Left ventricle myocardium inferior (tissue), 1 donor: ENCODE results near the gene DSTYK. TPM values are rescaled to one million over a fixed set of nuclear protein-coding genes. Genes with fewer than 3 reads are reported as not detected.

ENCODE experiments used
- DNase-seq: peaks from one replicate; pipeline ENCODE4 v3.0.0-alpha.2; 2020
- H3K27ac ChIP-seq: fragments of 200-600 bp; replicated peaks from 2 replicates; pipeline ENCODE4 v1.8.0; 2021
- H3K27me3 ChIP-seq: fragments of 200-600 bp; 2 replicates; pipeline ENCODE4 v1.8.0; 2021; ENCODE audit warnings: low read depth
- H3K36me3 ChIP-seq: fragments of 200-600 bp; 2 replicates; pipeline ENCODE4 v1.8.0; 2021
- H3K4me1 ChIP-seq: fragments of 200-600 bp; 2 replicates; pipeline ENCODE4 v1.8.0; 2021
- H3K4me3 ChIP-seq: fragments of 200-600 bp; 2 replicates; pipeline ENCODE4 v1.8.0; 2021; ENCODE audit warnings: mild to moderate bottlenecking, moderate library complexity
- H3K9me3 ChIP-seq: fragments of 200-600 bp; replicated peaks from 2 replicates; pipeline ENCODE4 v1.8.0; 2021
- intact Hi-C: fragments of 100-400 bp; cut with micrococcal nuclease; formaldehyde crosslinking; loops from one replicate; pipeline ENCODE4 v1.11.0; 2022
- total RNA-seq: library from RNA; stranded (reverse); fragmentation: NEBNext Ultra II Directional; extraction: Animal tissue kit (Norgen Biotek cat#: 25700); gene quantifications from one replicate; pipeline ENCODE4 v1.2.1, GENCODE V29; 2021
- TF ChIP-seq, protein P1 (sequence below): fragments of 200-600 bp; IDR thresholded peaks from 2 replicates; pipeline ENCODE4 v1.8.0; 2021; ENCODE audit warnings: antibody characterized with exemption, mild to moderate bottlenecking, borderline replicate concordance
- donor health status: DM: no; HTN: yes; CAD: no; lungs with severe emphysema.

Gene DSTYK
- total RNA-seq, 1 donor from 2014 or later: 6.3 TPM

GRCh38 chr1:205129447-205130029 is 82.0 kb downstream of the DSTYK start:
- Histone ChIP-seq H3K36me3 (no peaks in the 10 kb centered on the region), H3K27me3 (no peaks in the 10 kb centered on the region), H3K4me3 (no peak overlapping the region), H3K27ac (no peak overlapping the region), H3K4me1 (no peaks in the 10 kb centered on the region), H3K9me3 (no peaks in the 10 kb centered on the region)
- no peak for DNase-seq
- intact Hi-C loops: no loop called here
- TF ChIP-seq, protein P1, sequence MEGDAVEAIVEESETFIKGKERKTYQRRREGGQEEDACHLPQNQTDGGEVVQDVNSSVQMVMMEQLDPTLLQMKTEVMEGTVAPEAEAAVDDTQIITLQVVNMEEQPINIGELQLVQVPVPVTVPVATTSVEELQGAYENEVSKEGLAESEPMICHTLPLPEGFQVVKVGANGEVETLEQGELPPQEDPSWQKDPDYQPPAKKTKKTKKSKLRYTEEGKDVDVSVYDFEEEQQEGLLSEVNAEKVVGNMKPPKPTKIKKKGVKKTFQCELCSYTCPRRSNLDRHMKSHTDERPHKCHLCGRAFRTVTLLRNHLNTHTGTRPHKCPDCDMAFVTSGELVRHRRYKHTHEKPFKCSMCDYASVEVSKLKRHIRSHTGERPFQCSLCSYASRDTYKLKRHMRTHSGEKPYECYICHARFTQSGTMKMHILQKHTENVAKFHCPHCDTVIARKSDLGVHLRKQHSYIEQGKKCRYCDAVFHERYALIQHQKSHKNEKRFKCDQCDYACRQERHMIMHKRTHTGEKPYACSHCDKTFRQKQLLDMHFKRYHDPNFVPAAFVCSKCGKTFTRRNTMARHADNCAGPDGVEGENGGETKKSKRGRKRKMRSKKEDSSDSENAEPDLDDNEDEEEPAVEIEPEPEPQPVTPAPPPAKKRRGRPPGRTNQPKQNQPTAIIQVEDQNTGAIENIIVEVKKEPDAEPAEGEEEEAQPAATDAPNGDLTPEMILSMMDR: no peak

DNA sequence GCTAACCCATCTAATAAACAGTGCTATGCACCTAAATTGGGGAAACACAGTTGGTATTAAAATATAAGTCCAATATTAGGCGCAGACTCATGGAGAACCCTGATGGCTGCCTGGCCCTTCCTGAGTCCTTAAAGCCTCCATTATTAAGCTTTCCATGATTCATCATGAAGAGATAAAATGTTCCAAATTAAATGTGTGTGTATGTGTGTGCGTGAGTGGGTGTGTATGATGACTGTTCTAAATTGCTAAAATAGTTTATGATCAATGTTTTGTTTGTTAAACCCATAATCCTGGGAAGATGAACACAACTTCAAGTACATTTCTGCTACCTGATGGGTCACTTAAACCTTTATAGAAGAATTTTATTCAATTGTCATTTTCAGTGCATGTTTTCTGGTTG is 83.5 kb downstream of the DSTYK start:
- no peak for DNase-seq

DNA sequence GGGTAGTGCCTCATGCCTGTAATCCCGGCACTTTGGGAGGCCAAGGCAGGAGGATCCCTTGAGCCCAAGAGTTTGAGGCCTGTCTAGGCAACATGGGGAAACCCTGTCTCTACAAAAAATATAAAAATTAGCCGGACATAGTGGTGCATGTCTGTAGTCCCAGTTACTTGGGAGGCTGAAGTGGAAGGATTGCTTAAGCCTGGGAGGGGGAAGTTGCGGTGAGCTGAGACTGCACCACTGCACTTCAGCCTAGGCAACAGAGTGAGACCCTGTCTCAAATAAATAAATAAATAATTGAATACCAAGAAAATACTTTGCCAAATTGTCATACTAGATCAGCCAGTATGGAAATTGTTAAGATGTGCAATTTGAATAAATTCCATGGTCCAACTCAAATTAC is 83.9 kb downstream of the DSTYK start:
- no peak for DNase-seq
- no peaks in the 10 kb centered on the region for H3K36me3 ChIP-seq
- no peak overlapping the region for H3K4me3 ChIP-seq
- TF ChIP-seq, protein P1: no peak
- no peaks in the 10 kb centered on the region for H3K27me3 ChIP-seq
- peaks cover 7% of the 10 kb centered on the region for H3K4me1 ChIP-seq
- intact Hi-C loops: no loop called here
- no peak overlapping the region for H3K27ac ChIP-seq
- no peaks in the 10 kb centered on the region for H3K9me3 ChIP-seq

More for the DNA sequence above, 83.5 kb downstream of the DSTYK start:
- TF ChIP-seq, protein P1: no peak
- H3K27me3 ChIP-seq: no peaks in the 10 kb centered on the region
- no peak overlapping the region for H3K27ac ChIP-seq
- peaks cover 3% of the 10 kb centered on the region for H3K4me1 ChIP-seq
- intact Hi-C loops: no loop called here
- no peaks in the 10 kb centered on the region for H3K36me3 ChIP-seq
- H3K4me3 ChIP-seq: no peak overlapping the region
- H3K9me3 ChIP-seq: no peaks in the 10 kb centered on the region

DNA sequence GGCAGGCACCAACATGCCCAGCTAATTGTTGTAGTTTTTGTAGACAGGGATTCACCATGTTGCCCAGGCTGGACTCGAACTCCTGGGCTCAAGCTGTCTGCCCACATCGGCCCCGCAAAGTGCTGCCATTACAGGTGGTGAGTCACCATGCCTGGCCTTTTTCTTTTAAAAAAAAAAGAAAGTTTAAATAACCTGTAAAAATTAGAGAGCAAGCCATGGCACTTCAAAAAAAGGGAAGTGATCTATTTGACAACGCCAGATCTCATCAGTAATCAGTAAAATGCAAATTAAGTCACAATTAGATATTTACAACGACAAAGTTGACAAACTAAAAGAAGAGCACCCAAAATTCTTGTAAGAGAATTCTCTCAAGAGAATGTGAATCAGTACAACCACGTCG is 86.8 kb downstream of the DSTYK start:
- no peak for DNase-seq
- Histone ChIP-seq H3K27ac (no peak overlapping the region), H3K4me3 (no peak overlapping the region), H3K36me3 (no peaks in the 10 kb centered on the region), H3K9me3 (no peaks in the 10 kb centered on the region), H3K27me3 (no peaks in the 10 kb centered on the region), H3K4me1 (peaks cover 30% of the 10 kb centered on the region)
- intact Hi-C loops: no loop called here
- TF ChIP-seq, protein P1: no peak

DNA sequence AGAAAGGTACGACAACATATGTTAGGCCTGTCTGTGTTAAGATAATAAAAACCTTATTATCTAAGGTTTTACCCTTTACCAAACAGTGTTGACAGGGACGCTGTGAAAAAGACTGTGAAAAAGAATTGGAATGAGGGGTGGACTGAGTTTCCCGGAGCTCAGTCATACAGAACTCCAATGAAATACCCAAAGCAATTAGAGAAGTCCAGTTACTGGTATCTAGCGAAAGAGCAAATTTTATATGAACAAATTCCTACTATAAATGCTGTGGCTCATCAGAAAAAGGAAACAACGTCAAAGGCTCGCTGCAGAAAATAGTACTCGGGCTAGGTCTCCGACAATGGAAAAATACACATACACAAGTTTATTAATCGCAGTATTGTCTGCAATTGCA is 89.0 kb downstream of the DSTYK start:
- Histone ChIP-seq H3K36me3 (peaks cover 16% of the 10 kb centered on the region), H3K27ac (peak overlapping the region; percentile 98), H3K4me1 (peaks cover 38% of the 10 kb centered on the region), H3K4me3 (peak overlapping the region; percentile 98), H3K9me3 (no peaks in the 10 kb centered on the region), H3K27me3 (no peaks in the 10 kb centered on the region)
- DNase-seq: no peak
- TF ChIP-seq, protein P1: no peak
- intact Hi-C loops: no loop called here
